Liver (tissue), 9 donors: ENCODE results near the gene ARHGEF26. TPM values are rescaled to one million over a fixed set of nuclear protein-coding genes. Genes with fewer than 3 reads are reported as not detected.

Experiments
- DNase-seq: peaks from one replicate; pipeline ENCODE4 v3.0.0-alpha.2; 2017; ENCODE audit warnings: low spot score
- H3K27ac ChIP-seq, 2 donors: one replicate each; pipeline ENCODE4 v1.7.0; 2013; ENCODE audit warnings: inconsistent platforms in 2 of 2, low read length in 2 of 2, control low read depth in 1 of 2, low read depth in 1 of 2, mild to moderate bottlenecking in 1 of 2
- H3K27me3 ChIP-seq, 4 donors: one replicate each; pipeline versions ENCODE4 v1.6.1 to v1.7.0; 2013; ENCODE audit warnings: low read length in 3 of 4, inconsistent platforms in 1 of 4, mild to moderate bottlenecking in 1 of 4, moderate library complexity in 1 of 4; ENCODE audit not compliant: control insufficient read depth in 4 of 4, insufficient read depth in 4 of 4
- H3K36me3 ChIP-seq, 4 donors: one replicate each; pipeline versions ENCODE4 v1.6.1 to v1.7.0; 2013; ENCODE audit warnings: low read length in 3 of 4, mild to moderate bottlenecking in 3 of 4, low read depth in 1 of 4, moderate library complexity in 1 of 4; ENCODE audit not compliant: control insufficient read depth in 4 of 4, insufficient read depth in 3 of 4
- H3K4me1 ChIP-seq, 4 donors: one replicate each; pipeline versions ENCODE4 v1.6.1 to v1.7.0; 2013; ENCODE audit warnings: low read length in 3 of 4, mild to moderate bottlenecking in 3 of 4, moderate library complexity in 1 of 4; ENCODE audit not compliant: control insufficient read depth in 4 of 4, insufficient read depth in 4 of 4
- H3K4me3 ChIP-seq, 3 donors: one replicate each; pipeline versions ENCODE4 v1.6.1 to v1.7.0; 2013; ENCODE audit warnings: low read length in 3 of 3, control low read depth in 1 of 3, low read depth in 1 of 3, mild to moderate bottlenecking in 1 of 3
- H3K9ac ChIP-seq, 2 donors: one replicate each; pipeline ENCODE4 v1.7.0; 2013; ENCODE audit warnings: low read length in 2 of 2, mild to moderate bottlenecking in 2 of 2, moderate library complexity in 2 of 2, control low read depth in 1 of 2, low read depth in 1 of 2
- H3K9me3 ChIP-seq, 4 donors: one replicate each; pipeline versions ENCODE4 v1.6.1 to v1.7.0; 2013; ENCODE audit warnings: low read length in 3 of 4; ENCODE audit not compliant: control insufficient read depth in 4 of 4
- ATF3 ChIP-seq: IDR thresholded peaks from 2 replicates; pipeline ENCODE4 v1.6.1; 2016; ENCODE audit warnings: antibody characterized with exemption
- EGR1 ChIP-seq, 2 donors: IDR thresholded peaks; 2 replicates each; pipeline ENCODE4 v1.6.1; 2016 to 2018; ENCODE audit warnings: antibody characterized with exemption in 2 of 2, low read depth in 2 of 2
- FOXA1 ChIP-seq: IDR thresholded peaks from 2 replicates; pipeline ENCODE4 v1.6.1; 2016; ENCODE audit warnings: antibody characterized with exemption
- FOXA2 ChIP-seq: IDR thresholded peaks from 2 replicates; pipeline ENCODE4 v1.6.1; 2016; ENCODE audit warnings: antibody characterized with exemption
- GABPA ChIP-seq, 2 donors: IDR thresholded peaks in 1 of 2; conservative IDR thresholded peaks in 1 of 2; 2 replicates each; pipeline ENCODE4 v1.6.1; 2016; ENCODE audit warnings: antibody characterized with exemption in 2 of 2, mild to moderate bottlenecking in 1 of 2, moderate library complexity in 1 of 2
- HNF4A ChIP-seq, 2 donors: conservative IDR thresholded peaks; 2 replicates each; pipeline ENCODE4 v1.6.1; 2016; ENCODE audit warnings: antibody characterized with exemption in 2 of 2, mild to moderate bottlenecking in 2 of 2
- HNF4G ChIP-seq: IDR thresholded peaks from 2 replicates; pipeline ENCODE4 v1.6.1; 2016; ENCODE audit warnings: antibody characterized with exemption
- JUND ChIP-seq, 2 donors: IDR thresholded peaks; 2 replicates each; pipeline ENCODE4 v1.6.1; 2016; ENCODE audit warnings: antibody characterized with exemption in 2 of 2
- MAX ChIP-seq: IDR thresholded peaks from 2 replicates; pipeline ENCODE4 v1.6.1; 2016; ENCODE audit warnings: antibody characterized with exemption
- NR2F2 ChIP-seq: IDR thresholded peaks from 2 replicates; pipeline ENCODE4 v1.6.1; 2016; ENCODE audit warnings: antibody characterized with exemption
- RAD21 ChIP-seq, 2 donors: IDR thresholded peaks; 2 replicates each; pipeline ENCODE4 v1.6.1; 2016; ENCODE audit warnings: antibody characterized with exemption in 2 of 2, mild to moderate bottlenecking in 2 of 2
- REST ChIP-seq: IDR thresholded peaks from 2 replicates; pipeline ENCODE4 v1.6.1; 2016; ENCODE audit warnings: antibody characterized with exemption, mild to moderate bottlenecking
- RXRA ChIP-seq, 2 donors: IDR thresholded peaks; 2 replicates each; pipeline ENCODE4 v1.6.1; 2017 to 2018; ENCODE audit warnings: antibody characterized with exemption in 2 of 2, mild to moderate bottlenecking in 1 of 2
- SP1 ChIP-seq: IDR thresholded peaks from 2 replicates; pipeline ENCODE4 v1.6.1; 2018; ENCODE audit warnings: antibody characterized with exemption, mild to moderate bottlenecking
- TAF1 ChIP-seq: conservative IDR thresholded peaks from 2 replicates; pipeline ENCODE4 v1.6.1; 2016; ENCODE audit warnings: antibody characterized with exemption, mild to moderate bottlenecking
- YY1 ChIP-seq: IDR thresholded peaks from 2 replicates; pipeline ENCODE4 v1.6.1; 2016; ENCODE audit warnings: antibody characterized with exemption, mild to moderate bottlenecking
- ZBTB33 ChIP-seq: IDR thresholded peaks from 2 replicates; pipeline ENCODE4 v1.6.1; 2016; ENCODE audit warnings: antibody characterized with exemption
- WGBS: extraction: QIAGEN DNeasy Blood & Tissue Kit; methylation state at CpG from one replicate; pipeline ENCODE4 v1.1.7; 2013; 5-methylcytosine and 5-hydroxymethylcytosine counted together
- polyA plus RNA-seq, 2 donors: library from polyadenylated mRNA; stranded (reverse) in 1 of 2; unstranded in 1 of 2; fragments of 200-250 nt in 1 of 2; fragments of >200 nt in 1 of 2; fragmentation: Nextera tagmentation in 1 of 2; extraction: Ambion mirVana in 1 of 2; gene quantifications; one replicate each; pipeline versions ENCODE4 v1.2.1 to v1.2.3, GENCODE V29; 2013 to 2015
- total RNA-seq, 2 donors: library from RNA; depleted of rRNA; stranded (reverse); fragments of >200 nt; gene quantifications; one replicate each; pipeline ENCODE4 v1.2.3, GENCODE V29; 2014
- TF ChIP-seq, protein P1 (sequence below): fragments of 150-350 bp; IDR thresholded peaks from 2 replicates; pipeline ENCODE4 v1.5.1; 2017; ENCODE audit warnings: improper control_type of control experiment, low read depth, low read length; ENCODE audit not compliant: missing input control
- donor health status: healthy.
- donor health status: healthy.
- donor health status: healthy.
- donor health status: healthy.
- donor health status: healthy.

ARHGEF26 gene
- total and polyA plus RNA-seq, 4 donors, result 1.4 to 27.9 (median 18.7) TPM

- Histone ChIP-seq H3K27ac (no peak overlapping the region), H3K27me3 (no peaks in the 10 kb centered on the region), H3K9me3 (peaks cover 0 to 8% (median 0%) of the 10 kb centered on the region in 4 donors), H3K4me3 (no peak overlapping the region), H3K4me1 (peaks cover 0 to 8% (median 3%) of the 10 kb centered on the region in 4 donors), H3K36me3 (no peaks in the 10 kb centered on the region), H3K9ac (no peak overlapping the region)
- TF ChIP-seq YY1 (no peak), JUND (IDR thresholded peaks at IDR 0.05) (no peak), RAD21 (IDR thresholded peaks at IDR 0.05) (no peak), FOXA1 (no peak), ZBTB33 (no peak), SP1 (no peak), FOXA2 (no peak), HNF4A (conservative IDR thresholded peaks at IDR 0.05) (no peak), TAF1 (no peak), REST (no peak), EGR1 (IDR thresholded peaks at IDR 0.05; ENCODE audit: low read depth in 2 of 2) (no peak), RXRA (IDR thresholded peaks at IDR 0.05) (no peak), HNF4G (no peak), GABPA (IDR thresholded peaks at IDR 0.05 in 1 of 2, conservative IDR thresholded peaks at IDR 0.05 in 1 of 2) (no peak), NR2F2 (no peak)
- TF ChIP-seq, protein P1, sequence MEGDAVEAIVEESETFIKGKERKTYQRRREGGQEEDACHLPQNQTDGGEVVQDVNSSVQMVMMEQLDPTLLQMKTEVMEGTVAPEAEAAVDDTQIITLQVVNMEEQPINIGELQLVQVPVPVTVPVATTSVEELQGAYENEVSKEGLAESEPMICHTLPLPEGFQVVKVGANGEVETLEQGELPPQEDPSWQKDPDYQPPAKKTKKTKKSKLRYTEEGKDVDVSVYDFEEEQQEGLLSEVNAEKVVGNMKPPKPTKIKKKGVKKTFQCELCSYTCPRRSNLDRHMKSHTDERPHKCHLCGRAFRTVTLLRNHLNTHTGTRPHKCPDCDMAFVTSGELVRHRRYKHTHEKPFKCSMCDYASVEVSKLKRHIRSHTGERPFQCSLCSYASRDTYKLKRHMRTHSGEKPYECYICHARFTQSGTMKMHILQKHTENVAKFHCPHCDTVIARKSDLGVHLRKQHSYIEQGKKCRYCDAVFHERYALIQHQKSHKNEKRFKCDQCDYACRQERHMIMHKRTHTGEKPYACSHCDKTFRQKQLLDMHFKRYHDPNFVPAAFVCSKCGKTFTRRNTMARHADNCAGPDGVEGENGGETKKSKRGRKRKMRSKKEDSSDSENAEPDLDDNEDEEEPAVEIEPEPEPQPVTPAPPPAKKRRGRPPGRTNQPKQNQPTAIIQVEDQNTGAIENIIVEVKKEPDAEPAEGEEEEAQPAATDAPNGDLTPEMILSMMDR, result no peak
- no peak for DNase-seq
- WGBS, result 78% methylated on average over 7 of the region's 7 CpGs
Observed at GRCh38 chr3:154078672-154079071, 42.5 kb upstream of the ARHGEF26 start.

DNA sequence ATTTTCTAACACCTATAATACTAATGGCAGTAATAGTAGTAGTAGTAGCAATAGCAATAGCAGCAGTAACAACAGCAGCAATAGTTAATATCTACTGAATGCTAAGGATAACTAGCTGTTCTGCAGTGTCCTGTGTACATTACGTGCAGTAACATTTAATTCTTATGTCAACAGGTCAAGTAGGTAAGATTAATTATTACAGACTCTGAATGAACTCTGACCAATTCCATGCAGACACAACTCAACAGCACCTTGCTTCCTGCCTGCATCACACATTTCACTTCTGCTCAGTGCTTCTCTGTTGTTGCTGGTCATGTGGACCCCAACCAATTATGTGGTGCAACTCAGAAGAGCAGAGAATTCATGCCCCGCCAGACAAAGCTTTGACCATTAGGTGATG is 39.9 kb upstream of the ARHGEF26 start:
- no peaks in the 10 kb centered on the region for H3K27me3 ChIP-seq
- 64% methylated on average over 2 of the region's 2 CpGs for WGBS
- no peak for DNase-seq
- no peak for TF ChIP-seq ATF3
- TF ChIP-seq HNF4G, result no peak
- TF ChIP-seq EGR1 (IDR thresholded peaks at IDR 0.05; ENCODE audit: low read depth in 2 of 2), result no peak
- TF ChIP-seq NR2F2, result no peak
- TF ChIP-seq MAX, result no peak
- TF ChIP-seq TAF1, result no peak
- no peak for TF ChIP-seq JUND (IDR thresholded peaks at IDR 0.05)
- no peak for TF ChIP-seq RXRA (IDR thresholded peaks at IDR 0.05)
- TF ChIP-seq YY1, result no peak
- no peak for TF ChIP-seq REST
- no peak for TF ChIP-seq GABPA (IDR thresholded peaks at IDR 0.05 in 1 of 2, conservative IDR thresholded peaks at IDR 0.05 in 1 of 2)
- TF ChIP-seq SP1, result peak; percentile 47
- TF ChIP-seq, protein P1, result no peak
- peak; percentile 59 for TF ChIP-seq FOXA2

More for the DNA sequence above, 39.9 kb upstream of the ARHGEF26 start:
- Histone ChIP-seq H3K27ac (no peak overlapping the region), H3K9me3 (no peaks in the 10 kb centered on the region), H3K4me1 (peaks cover 0 to 8% (median 3%) of the 10 kb centered on the region in 4 donors), H3K36me3 (peaks cover 0 to 2% (median 0%) of the 10 kb centered on the region in 4 donors), H3K9ac (no peak overlapping the region), H3K4me3 (no peak overlapping the region)
